GM18951 (cell line): ENCODE measurements around the gene PHKG2.

Source experiments
- POLR2A ChIP-seq: IDR thresholded peaks from 4 replicates; pipeline ENCODE4 v1.6.1; 2011; ENCODE audit warnings: mild to moderate bottlenecking; ENCODE audit not compliant: insufficient read length, insufficient read depth; ENCODE audit errors: extremely low read depth
- in situ Hi-C: fragments of 300-500 bp; cut with MboI; formaldehyde crosslinking; loops from one replicate; pipeline ENCODE4 v1.12.0; 2022; ENCODE audit warnings: low sequenced_read_pairs, mixed read lengths, inconsistent platforms; ENCODE audit not compliant: unreplicated experiment

PHKG2 gene

DNA sequence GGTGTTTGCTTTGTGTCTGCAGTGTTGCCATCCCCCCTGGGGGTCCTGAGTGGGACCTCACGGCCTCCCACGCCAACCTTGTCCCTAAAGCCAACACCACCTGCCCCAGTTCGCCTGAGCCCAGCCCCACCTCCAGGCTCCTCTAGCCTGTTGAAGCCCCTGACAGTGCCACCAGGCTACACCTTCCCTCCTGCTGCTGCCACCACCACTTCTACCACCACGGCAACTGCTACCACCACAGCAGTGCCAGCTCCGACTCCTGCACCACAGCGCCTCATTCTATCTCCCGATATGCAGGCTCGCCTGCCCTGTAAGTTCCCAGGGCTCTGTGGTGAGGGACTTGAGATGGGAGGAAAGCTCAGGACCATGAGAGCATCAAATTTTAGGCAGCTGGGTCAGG is 27.1 kb upstream of the PHKG2 start:
- in situ Hi-C loops = no loop called here
- no peak for TF ChIP-seq POLR2A

- TF ChIP-seq POLR2A = no peak
- in situ Hi-C loops = no loop called here
Measured at GRCh38 chr16:30721606-30722005, 26.6 kb upstream of the PHKG2 start.

DNA sequence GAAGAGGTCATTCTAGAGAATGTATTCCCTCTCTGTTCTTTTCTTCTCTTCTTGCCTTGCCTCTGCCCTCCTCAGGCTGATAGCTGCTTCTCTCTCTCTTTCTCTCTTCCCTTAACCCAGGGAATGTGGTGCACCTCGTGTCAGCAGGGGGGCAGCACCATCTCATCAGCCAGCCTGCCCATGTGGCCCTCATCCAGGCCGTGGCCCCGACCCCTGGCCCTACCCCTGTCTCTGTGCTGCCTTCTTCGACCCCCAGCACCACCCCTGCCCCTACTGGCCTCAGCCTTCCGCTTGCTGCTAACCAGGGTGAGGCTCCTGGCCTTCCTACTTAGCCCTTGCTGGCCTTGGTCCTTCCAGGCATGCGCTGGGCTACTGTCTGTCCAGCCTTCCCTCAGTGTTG is 25.8 kb upstream of the PHKG2 start:
- TF ChIP-seq POLR2A = no peak

GRCh38 chr16:30722916-30723315 is 25.3 kb upstream of the PHKG2 start:
- in situ Hi-C loops = no loop called here
- TF ChIP-seq POLR2A = no peak

More for the DNA sequence above, 25.8 kb upstream of the PHKG2 start:
- in situ Hi-C loops = no loop called here

DNA sequence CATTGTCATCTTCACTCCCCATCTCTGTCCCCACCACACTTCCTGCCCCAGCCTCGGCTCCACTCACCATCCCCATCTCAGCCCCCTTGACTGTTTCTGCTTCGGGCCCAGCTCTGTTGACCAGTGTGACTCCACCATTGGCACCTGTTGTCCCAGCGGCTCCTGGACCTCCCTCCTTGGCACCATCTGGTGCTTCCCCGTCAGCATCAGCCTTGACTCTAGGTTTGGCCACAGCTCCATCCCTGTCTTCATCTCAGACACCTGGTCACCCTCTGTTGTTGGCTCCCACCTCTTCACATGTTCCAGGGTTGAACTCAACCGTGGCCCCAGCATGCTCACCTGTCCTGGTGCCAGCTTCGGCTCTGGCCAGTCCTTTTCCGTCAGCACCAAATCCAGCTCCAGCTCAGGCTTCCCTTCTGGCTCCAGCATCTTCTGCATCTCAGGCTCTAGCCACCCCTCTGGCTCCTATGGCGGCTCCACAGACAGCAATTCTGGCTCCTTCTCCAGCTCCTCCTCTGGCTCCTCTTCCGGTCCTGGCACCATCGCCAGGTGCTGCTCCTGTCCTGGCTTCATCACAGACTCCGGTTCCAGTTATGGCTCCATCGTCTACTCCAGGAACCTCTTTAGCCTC is 24.4 kb upstream of the PHKG2 start:
- TF ChIP-seq POLR2A = no peak
- in situ Hi-C loops = no loop called here

- TF ChIP-seq POLR2A = no peak
- in situ Hi-C loops = no loop called here
Measured at GRCh38 chr16:30724641-30725417, 23.4 kb upstream of the PHKG2 start.

DNA sequence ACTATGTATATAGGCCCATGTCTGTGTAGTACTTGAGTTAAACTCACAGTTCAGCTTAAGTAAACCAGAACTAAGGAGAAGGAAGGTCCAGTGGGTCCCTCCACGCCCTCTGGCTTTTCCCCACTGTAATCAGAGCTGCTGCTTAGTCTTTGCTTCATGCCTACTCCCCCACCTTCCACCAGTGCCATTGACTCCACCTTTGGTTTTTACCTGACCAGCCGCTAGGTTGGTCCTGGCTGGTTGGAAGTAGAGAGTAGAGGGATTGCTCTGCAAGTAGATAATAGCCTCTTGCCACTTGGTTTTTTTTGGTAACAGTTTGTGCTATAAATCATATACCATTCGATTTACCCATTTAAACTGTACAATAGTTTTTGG is 22.8 kb upstream of the PHKG2 start:
- in situ Hi-C loops = no loop called here
- TF ChIP-seq POLR2A = no peak

DNA sequence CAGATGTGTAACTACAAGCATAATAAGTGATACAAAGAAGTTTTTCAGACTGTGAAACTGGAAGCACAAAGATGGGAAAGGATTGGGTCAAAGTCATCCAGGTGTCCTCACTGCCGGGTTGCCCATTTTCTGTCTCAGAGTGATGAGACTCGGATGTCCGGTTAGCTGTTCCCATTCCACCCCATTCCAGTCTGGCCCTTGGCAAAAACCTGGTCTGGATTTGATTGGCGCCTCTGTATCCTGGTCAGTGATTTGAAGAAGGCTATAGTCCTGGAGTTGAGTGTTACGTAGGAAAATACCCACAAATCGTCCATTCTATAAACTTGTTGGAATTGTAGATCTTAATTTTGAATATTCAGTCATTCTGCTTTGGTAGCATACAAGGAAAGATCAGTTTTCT is 19.9 kb upstream of the PHKG2 start:
- in situ Hi-C loops = no loop called here
- TF ChIP-seq POLR2A = no peak

DNA sequence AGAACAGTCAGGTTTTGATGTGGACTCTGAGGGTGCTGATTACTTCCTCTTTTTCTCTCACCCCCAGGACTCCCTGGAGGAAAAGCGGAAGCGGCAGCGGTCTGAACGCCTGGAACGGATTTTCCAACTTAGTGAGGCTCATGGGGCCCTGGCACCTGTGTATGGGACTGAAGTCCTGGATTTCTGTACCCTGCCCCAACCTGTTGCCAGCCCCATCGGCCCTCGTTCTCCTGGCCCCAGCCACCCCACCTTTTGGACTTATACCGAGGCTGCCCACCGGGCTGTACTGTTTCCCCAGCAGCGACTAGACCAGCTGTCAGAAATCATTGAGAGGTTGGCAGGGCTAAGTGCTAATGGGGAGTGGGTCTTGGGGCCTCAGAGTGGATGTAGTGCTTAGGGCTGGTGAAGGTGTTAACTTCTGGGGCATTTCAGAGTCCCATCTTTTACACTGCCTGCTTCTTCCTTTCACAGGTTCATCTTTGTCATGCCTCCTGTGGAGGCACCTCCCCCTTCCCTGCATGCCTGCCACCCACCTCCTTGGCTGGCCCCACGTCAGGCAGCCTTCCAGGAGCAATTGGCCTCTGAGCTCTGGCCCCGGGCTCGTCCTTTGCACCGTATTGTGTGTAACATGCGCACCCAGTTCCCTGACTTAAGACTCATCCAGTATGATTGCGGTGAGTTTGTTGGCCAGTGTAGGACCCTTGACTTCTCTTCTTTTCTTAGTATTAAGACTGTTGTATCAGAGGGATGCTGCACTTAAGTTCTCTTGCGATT is 19.1 kb upstream of the PHKG2 start:
- no peak for TF ChIP-seq POLR2A
- in situ Hi-C loops = no loop called here

- TF ChIP-seq POLR2A = no peak
- in situ Hi-C loops = no loop called here
Measured at GRCh38 chr16:30731411-30731810, 16.8 kb upstream of the PHKG2 start.

DNA sequence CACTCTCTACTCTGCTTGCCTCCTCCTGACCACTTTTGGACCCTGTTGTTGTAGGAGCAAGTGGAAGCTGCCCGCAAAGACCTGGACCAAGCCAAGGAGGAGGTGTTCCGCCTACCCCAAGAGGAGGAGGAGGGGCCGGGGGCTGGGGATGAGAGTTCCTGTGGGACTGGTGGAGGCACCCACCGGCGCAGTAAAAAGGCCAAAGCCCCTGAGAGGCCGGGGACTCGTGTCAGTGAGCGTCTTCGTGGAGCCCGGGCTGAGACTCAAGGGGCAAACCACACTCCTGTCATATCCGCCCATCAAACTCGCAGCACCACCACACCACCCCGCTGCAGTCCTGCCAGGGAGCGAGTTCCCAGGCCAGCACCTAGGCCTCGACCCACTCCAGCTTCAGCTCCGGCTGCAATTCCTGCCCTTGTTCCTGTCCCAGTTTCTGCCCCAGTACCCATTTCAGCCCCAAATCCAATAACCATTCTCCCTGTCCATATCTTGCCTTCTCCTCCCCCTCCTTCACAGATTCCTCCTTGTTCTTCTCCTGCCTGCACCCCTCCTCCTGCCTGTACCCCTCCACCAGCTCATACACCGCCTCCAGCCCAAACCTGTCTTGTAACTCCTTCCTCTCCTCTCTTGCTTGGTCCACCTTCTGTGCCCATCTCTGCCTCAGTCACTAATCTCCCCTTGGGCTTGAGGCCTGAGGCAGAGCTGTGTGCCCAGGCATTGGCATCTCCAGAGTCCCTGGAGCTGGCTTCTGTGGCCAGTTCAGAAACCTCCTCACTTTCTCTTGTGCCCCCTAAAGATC is 11.0 kb upstream of the PHKG2 start:
- in situ Hi-C loops = no loop called here
- no peak for TF ChIP-seq POLR2A

DNA sequence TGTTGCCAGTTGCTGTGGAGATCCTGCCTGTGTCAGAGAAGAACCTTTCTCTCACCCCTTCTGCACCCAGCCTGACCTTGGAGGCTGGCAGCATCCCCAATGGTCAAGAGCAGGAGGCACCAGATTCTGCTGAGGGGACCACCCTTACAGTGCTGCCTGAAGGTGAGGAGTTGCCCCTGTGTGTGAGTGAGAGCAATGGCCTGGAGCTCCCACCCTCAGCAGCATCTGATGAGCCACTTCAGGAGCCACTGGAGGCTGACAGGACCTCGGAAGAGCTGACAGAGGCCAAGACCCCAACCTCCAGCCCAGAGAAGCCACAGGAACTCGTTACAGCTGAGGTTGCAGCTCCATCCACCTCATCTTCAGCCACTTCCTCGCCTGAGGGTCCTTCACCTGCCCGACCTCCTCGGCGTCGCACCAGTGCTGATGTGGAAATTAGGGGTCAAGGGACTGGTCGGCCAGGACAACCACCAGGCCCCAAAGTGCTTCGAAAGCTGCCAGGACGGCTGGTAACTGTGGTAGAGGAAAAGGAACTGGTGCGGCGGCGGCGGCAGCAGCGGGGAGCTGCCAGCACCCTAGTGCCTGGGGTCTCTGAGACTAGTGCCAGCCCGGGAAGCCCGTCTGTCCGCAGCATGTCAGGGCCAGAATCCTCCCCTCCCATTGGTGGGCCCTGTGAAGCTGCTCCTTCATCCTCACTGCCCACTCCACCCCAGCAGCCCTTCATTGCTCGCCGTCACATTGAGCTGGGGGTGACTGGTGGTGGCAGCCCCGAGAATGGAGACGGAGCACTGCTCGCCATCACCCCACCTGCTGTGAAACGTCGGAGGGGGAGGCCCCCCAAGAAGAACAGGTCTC is 10.2 kb upstream of the PHKG2 start:
- TF ChIP-seq POLR2A = no peak
- in situ Hi-C loops = no loop called here
